ENCODE measurements around the gene GGTA1.
A peak's percentile ranks its signal among the peaks of the same experiment; 100 is the strongest.
"Not testable (repeated sequence)": the region's sequence is repeated elsewhere in the genome, so short reads cannot be mapped to it uniquely, and the experiment has no call there.

GGTA1 gene

GRCh38 chr9:121499427-121500164 is at the start of gene GGTA1:
TSS of gene GGTA1 (minus strand) at chr9:121499844. CDS start at chr9:121467922, 31,922 bp downstream.
- peak; percentile 87 for DNase-seq

- no peak for DNase-seq
Measured at GRCh38 chr9:121548666-121549065, 49.0 kb upstream of the GGTA1 start.

- DNase-seq, result peak; percentile 95
Measured at GRCh38 chr9:121545875-121546423, 46.3 kb upstream of the GGTA1 start.

GRCh38 chr9:121545150-121545874 is 45.7 kb upstream of the GGTA1 start:
- no peak for DNase-seq

- no peak for DNase-seq
Measured at GRCh38 chr9:121542025-121542424, 42.4 kb upstream of the GGTA1 start.

- DNase-seq, result no peak
Measured at GRCh38 chr9:121541256-121541655, 41.6 kb upstream of the GGTA1 start.

GRCh38 chr9:121538221-121538620 is 38.6 kb upstream of the GGTA1 start:
- DNase-seq, result no peak

GRCh38 chr9:121537283-121537682 is 37.6 kb upstream of the GGTA1 start:
- no peak for DNase-seq

GRCh38 chr9:121532881-121533280 is 33.2 kb upstream of the GGTA1 start:
- no peak for DNase-seq

- DNase-seq, result peak; percentile 94
Measured at GRCh38 chr9:121529237-121529987, 29.8 kb upstream of the GGTA1 start.

- DNase-seq, result no peak
Measured at GRCh38 chr9:121528642-121529041, 29.0 kb upstream of the GGTA1 start.

GRCh38 chr9:121527371-121527770 is 27.7 kb upstream of the GGTA1 start:
- no peak for DNase-seq

GRCh38 chr9:121519688-121520087 is 20.0 kb upstream of the GGTA1 start:
- not testable (repeated sequence) for DNase-seq

- no peak for DNase-seq
Measured at GRCh38 chr9:121518634-121519033, 19.0 kb upstream of the GGTA1 start.

GRCh38 chr9:121513166-121513565 is 13.5 kb upstream of the GGTA1 start:
- not testable (repeated sequence) for DNase-seq

- DNase-seq, result no peak
Measured at GRCh38 chr9:121510766-121511550, 11.3 kb upstream of the GGTA1 start.

GRCh38 chr9:121509180-121509579 is 9.5 kb upstream of the GGTA1 start:
- no peak for DNase-seq

GRCh38 chr9:121508415-121508814 is 8.8 kb upstream of the GGTA1 start:
- no peak for DNase-seq

GRCh38 chr9:121505903-121506735 is 6.5 kb upstream of the GGTA1 start:
- no peak for DNase-seq

- no peak for DNase-seq
Measured at GRCh38 chr9:121503444-121503843, 3.8 kb upstream of the GGTA1 start.

GRCh38 chr9:121500165-121500478 is 478 bp upstream of the GGTA1 start:
- no peak for DNase-seq

GRCh38 chr9:121499177-121499426 is 542 bp downstream of the GGTA1 start:
- DNase-seq, result peak; percentile 59
